Stimulated activated effector memory CD8-positive, alpha-beta T cell treated with anti-CD3 and anti-CD28 coated beads, Interleukin-12 subunit alpha, Interleukin-12 subunit beta, amount 100 ng/mL, for 72 hours (primary cell): ENCODE measurements around the gene MITD1.
A peak's percentile ranks its signal among the peaks of the same experiment; 100 is the strongest.
"Not testable (repeated sequence)": the region's sequence is repeated elsewhere in the genome, so short reads cannot be mapped to it uniquely, and the experiment has no call there.

Experiments used
- ATAC-seq: fragments of 150-1000 bp; cut with Tn5 transposase; 2 replicates; pipeline ENCODE4 v1.10.0; 2021
- DNase-seq, 2 donors: peaks; one replicate each; pipeline ENCODE4 v3.0.0; 2021 to 2022; ENCODE audit warnings: low spot score in 2 of 2
- H3K27ac Mint-ChIP-seq: one replicate; pipeline ENCODE4 v1.8.0; 2022; ENCODE audit warnings: mild to moderate bottlenecking, mixed read lengths
- H3K36me3 Mint-ChIP-seq: one replicate; pipeline ENCODE4 v1.8.0; 2022; ENCODE audit warnings: mild to moderate bottlenecking, mixed read lengths
- H3K4me1 Mint-ChIP-seq: one replicate; pipeline ENCODE4 v1.8.0; 2022; ENCODE audit warnings: mixed read lengths
- H3K4me3 Mint-ChIP-seq: one replicate; pipeline ENCODE4 v1.8.0; 2022; ENCODE audit warnings: mild to moderate bottlenecking, mixed read lengths
- H3K9me3 Mint-ChIP-seq: one replicate; pipeline ENCODE4 v1.8.0; 2022; ENCODE audit warnings: mixed read lengths

MITD1 gene

DNA sequence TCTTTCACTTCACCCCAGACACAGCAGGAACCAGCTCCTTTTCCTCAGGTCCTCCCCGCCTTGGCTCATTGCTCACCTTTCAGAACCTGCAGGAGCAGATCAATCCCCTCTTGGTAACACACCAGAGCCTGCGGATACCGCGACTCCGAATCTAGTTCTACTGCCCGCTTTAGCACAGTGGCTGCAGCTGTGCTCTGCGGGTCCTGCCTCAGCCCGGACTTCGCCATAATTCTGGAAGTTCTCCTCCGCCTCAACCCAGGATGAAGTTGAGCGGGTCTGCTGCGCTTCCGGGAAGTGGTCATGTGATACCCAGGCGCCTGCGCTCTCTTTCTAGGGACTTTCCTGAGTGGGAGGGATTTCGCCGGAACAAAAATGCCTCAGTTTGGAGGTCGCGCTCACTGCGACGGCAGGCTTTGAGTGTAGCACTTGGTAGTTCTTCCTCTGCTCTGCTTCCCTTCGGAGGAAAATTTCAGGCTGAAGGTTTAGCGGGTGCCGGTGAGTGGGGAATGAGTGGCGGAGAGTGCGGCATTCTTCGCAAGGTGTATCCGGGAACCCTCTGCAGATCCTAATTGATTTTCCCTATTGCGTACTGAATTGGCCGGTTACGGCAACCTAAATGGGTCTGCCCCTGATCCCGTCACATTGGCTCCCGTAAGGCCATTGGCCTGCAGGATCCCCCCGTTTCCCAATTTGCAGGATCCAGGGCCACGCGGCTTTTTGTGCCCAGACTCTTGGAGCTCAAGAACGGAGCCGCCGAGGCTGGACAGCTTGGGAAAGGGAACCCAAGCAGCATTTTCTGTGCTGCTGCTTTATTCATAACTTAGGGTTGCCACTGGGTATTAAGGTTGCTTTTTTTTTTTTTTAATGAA, at the start of gene MITD1, which contains the start of gene MRPL30:
Gene MITD1 (minus strand): TSS at position 304 of the 869 bp plus-strand sequence. CDS start 77 bp downstream, at position 227.
Gene MRPL30 (plus strand): TSS at position 430 of the 869 bp plus-strand sequence. CDS start 5,020 bp downstream, outside the sequence.
- peak within 1 kb of the TSS; percentile 91 for H3K4me3 Mint-ChIP-seq
- peak; percentile 97 for ATAC-seq
- H3K9me3 Mint-ChIP-seq: no peaks in the 10 kb centered on the region
- H3K36me3 Mint-ChIP-seq: peaks cover 37% of the 10 kb centered on the region
- DNase-seq: peak; percentile 80 to 97
- peak within 1 kb of the TSS; percentile 96 for H3K27ac Mint-ChIP-seq
- H3K4me1 Mint-ChIP-seq: peaks cover 38% of the 10 kb centered on the region

- H3K9me3 Mint-ChIP-seq: no peaks in the 10 kb centered on the region
- DNase-seq: no peak
- H3K4me1 Mint-ChIP-seq: no peaks in the 10 kb centered on the region
- H3K27ac Mint-ChIP-seq: no peak overlapping the region
- no peaks in the 10 kb centered on the region for H3K36me3 Mint-ChIP-seq
- ATAC-seq: no peak
- no peak overlapping the region for H3K4me3 Mint-ChIP-seq
Measured at GRCh38 chr2:99217929-99218501, 37.2 kb upstream of the MITD1 start.

DNA sequence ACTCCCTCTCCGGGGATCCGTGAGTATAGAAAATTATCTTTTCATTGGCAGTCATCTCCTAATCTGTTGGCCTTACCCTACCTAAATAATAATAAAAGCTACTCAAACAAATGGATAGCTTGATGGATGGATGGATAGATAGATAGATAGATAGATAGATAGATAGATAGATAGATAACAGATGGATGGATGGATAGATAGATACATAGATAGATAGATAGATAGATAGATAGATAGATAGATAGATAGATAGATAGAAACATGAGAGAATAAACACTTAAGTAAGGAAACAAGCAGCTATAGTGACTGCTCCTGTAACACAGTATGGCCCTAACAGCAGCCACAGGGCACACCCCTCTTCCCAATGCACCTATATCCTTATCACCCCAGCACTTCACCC, 35.2 kb upstream of the MITD1 start:
- Mint-ChIP-seq H3K27ac (no peak overlapping the region), H3K36me3 (no peaks in the 10 kb centered on the region), H3K9me3 (no peaks in the 10 kb centered on the region), H3K4me1 (no peaks in the 10 kb centered on the region), H3K4me3 (no peak overlapping the region)
- ATAC-seq (no peak), DNase-seq (no peak)

GRCh38 chr2:99205491-99205890, 24.6 kb upstream of the MITD1 start:
- no peak for ATAC-seq
- Mint-ChIP-seq H3K36me3 (peaks cover 5% of the 10 kb centered on the region), H3K4me1 (no peaks in the 10 kb centered on the region), H3K27ac (no peak overlapping the region), H3K9me3 (peaks cover 7% of the 10 kb centered on the region), H3K4me3 (no peak overlapping the region)
- no peak for DNase-seq

DNA sequence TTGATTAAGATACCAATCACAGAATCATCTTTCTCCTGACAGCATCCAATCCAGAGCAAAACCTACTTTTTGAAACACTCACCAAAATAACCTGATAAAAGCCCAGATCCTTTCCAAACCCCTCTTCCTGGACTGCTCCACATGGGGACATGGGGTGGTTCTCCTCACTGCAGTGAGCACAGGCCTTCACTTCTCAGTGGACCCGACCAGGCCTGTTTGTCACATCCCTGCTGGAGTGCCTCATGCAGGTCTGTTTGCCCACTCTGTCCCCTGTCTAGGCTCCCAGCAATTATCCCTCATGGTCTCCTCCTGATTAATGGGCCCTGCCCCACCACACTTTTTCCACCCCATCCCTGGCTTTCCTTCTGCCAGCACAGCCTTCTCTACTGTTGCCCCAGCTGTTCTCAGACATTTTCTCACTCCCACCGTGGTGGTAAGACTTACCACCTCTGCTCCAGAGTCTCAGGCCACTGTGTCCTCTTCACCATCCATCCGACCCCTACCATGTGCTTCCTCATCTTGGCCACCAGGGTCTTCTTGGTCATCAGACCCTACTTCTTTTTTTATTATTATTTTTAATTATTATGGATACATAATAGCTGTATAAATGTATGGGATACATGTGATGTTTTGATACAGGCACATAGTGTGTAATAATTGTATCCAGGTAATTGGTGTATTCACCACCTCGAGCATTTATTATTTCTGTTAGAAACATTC, 21.3 kb upstream of the MITD1 start:
- Mint-ChIP-seq H3K27ac (peak overlapping the region; percentile 16), H3K4me3 (no peak overlapping the region)
- no peak for ATAC-seq

DNA sequence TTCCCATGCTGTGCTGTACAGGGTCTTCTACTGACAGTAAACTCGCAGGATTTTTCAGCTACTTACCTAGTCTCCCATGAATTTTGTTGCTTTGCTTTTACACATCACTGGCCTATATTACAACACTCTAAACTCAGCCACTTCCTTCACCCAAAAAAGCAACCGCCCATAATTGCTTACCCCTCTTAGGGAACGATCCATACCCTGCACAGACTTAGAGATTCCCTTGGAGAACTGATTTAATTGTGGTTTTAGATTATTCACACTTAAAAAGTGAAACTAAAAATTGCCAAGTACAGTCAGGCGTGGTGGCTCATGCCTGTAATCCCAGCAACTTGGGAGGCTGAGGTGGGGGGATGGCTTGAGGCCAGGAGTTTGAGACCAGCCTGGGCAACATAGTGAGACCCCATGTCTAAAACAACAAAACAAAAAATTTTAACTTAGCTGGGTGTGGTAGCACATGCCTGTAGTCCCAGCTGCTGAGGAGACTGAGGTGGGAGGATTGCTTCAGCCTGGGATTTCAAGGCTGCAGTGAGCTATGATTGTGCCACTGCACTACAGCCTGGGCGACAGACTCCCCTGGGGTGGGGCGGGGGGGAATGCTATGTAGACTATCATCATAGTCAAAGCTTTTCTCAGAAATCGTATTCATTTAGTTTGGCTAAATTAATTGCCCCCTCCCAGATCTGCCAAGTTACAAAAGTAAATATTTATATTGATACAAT, 19.4 kb upstream of the MITD1 start:
- ATAC-seq (no peak), DNase-seq (no peak)
- H3K27ac Mint-ChIP-seq: no peak overlapping the region
- no peaks in the 10 kb centered on the region for H3K4me1 Mint-ChIP-seq
- H3K9me3 Mint-ChIP-seq: peaks cover 2% of the 10 kb centered on the region
- no peak overlapping the region for H3K4me3 Mint-ChIP-seq
- peaks cover 32% of the 10 kb centered on the region for H3K36me3 Mint-ChIP-seq

More for the DNA sequence above, 21.3 kb upstream of the MITD1 start:
- peaks cover 13% of the 10 kb centered on the region for H3K36me3 Mint-ChIP-seq
- peaks cover 7% of the 10 kb centered on the region for H3K9me3 Mint-ChIP-seq
- H3K4me1 Mint-ChIP-seq: no peaks in the 10 kb centered on the region
- DNase-seq: no peak

GRCh38 chr2:99198103-99198841, 17.4 kb upstream of the MITD1 start:
- Mint-ChIP-seq H3K4me1 (no peaks in the 10 kb centered on the region), H3K4me3 (no peak overlapping the region), H3K36me3 (peaks cover 47% of the 10 kb centered on the region), H3K27ac (peak overlapping the region; percentile 37), H3K9me3 (no peaks in the 10 kb centered on the region)
- ATAC-seq (no peak), DNase-seq (no peak)

DNA sequence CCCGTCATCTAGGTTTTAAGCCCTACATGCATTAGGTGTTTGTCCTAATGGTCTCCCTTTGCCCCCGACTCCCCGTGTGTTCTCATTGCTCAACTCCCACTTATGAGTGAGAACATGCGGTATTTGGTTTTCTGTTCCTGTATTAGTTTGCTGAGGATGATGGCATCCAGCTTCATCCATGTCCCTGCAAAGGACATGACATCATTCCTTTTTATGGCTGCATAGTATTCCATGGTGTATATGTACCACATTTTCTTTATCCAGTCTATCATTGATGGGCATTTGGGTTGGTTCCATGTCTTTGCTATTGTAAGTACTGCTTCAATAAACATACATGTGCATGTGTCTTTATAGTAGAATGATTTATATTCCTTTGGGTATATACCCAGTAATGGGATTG, 11.5 kb upstream of the MITD1 start:
- not testable (repeated sequence) for H3K4me1 Mint-ChIP-seq, H3K27ac Mint-ChIP-seq, DNase-seq, H3K9me3 Mint-ChIP-seq, ATAC-seq, H3K4me3 Mint-ChIP-seq
- peaks cover 93% of the 10 kb centered on the region for H3K36me3 Mint-ChIP-seq

GRCh38 chr2:99190548-99190947, 9.7 kb upstream of the MITD1 start:
- no peak overlapping the region for H3K27ac Mint-ChIP-seq

DNA sequence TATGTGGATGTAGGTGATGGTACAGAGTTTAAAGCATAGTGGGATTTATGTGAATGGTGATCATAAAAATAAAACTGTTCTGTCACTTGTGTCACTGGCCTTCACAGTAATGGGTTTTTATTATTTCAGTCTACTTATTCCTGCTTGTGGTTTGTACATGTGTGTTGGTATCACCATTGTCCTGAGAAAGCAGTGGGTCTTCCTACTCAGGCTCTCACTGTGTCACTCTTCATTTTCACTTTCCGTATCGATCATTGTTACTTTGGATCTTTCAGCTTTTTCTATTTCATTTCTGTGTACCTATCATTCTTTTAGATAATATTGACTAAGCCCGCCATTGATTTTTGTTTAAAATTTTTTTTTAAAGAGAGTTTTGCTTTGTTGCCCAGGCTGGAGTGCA, 7.5 kb upstream of the MITD1 start:
- H3K36me3 Mint-ChIP-seq: peaks cover 68% of the 10 kb centered on the region
- no peaks in the 10 kb centered on the region for H3K4me1 Mint-ChIP-seq
- H3K9me3 Mint-ChIP-seq: no peaks in the 10 kb centered on the region
- DNase-seq: no peak
- peak overlapping the region; percentile 10 for H3K27ac Mint-ChIP-seq
- ATAC-seq: no peak
- no peak overlapping the region for H3K4me3 Mint-ChIP-seq

More at GRCh38 chr2:99190548-99190947, 9.7 kb upstream of the MITD1 start:
- H3K4me1 Mint-ChIP-seq: no peaks in the 10 kb centered on the region
- ATAC-seq (no peak), DNase-seq (no peak)
- no peak overlapping the region for H3K4me3 Mint-ChIP-seq
- H3K9me3 Mint-ChIP-seq: no peaks in the 10 kb centered on the region
- H3K36me3 Mint-ChIP-seq: peaks cover 86% of the 10 kb centered on the region

GRCh38 chr2:99187011-99187410, 6.2 kb upstream of the MITD1 start:
- no peak overlapping the region for H3K27ac Mint-ChIP-seq
- ATAC-seq (no peak), DNase-seq (no peak)
- H3K9me3 Mint-ChIP-seq: no peaks in the 10 kb centered on the region
- H3K4me1 Mint-ChIP-seq: peaks cover 7% of the 10 kb centered on the region
- H3K4me3 Mint-ChIP-seq: no peak overlapping the region
- peaks cover 56% of the 10 kb centered on the region for H3K36me3 Mint-ChIP-seq

- no peaks in the 10 kb centered on the region for H3K9me3 Mint-ChIP-seq
- no peak overlapping the region for H3K27ac Mint-ChIP-seq
- peaks cover 14% of the 10 kb centered on the region for H3K4me1 Mint-ChIP-seq
- H3K4me3 Mint-ChIP-seq: no peak overlapping the region
- ATAC-seq (no peak), DNase-seq (no peak)
- peaks cover 45% of the 10 kb centered on the region for H3K36me3 Mint-ChIP-seq
Measured at GRCh38 chr2:99184811-99185210, 4.0 kb upstream of the MITD1 start.

GRCh38 chr2:99183025-99183424, 2.2 kb upstream of the MITD1 start:
- DNase-seq (no peak), ATAC-seq (no peak)
- Mint-ChIP-seq H3K9me3 (no peaks in the 10 kb centered on the region), H3K36me3 (peaks cover 36% of the 10 kb centered on the region), H3K4me3 (no peak overlapping the region), H3K4me1 (peaks cover 29% of the 10 kb centered on the region), H3K27ac (no peak overlapping the region)

GRCh38 chr2:99181624-99182000, 754 bp upstream of the MITD1 start:
- Mint-ChIP-seq H3K4me1 (peaks cover 38% of the 10 kb centered on the region), H3K36me3 (peaks cover 36% of the 10 kb centered on the region), H3K27ac (peak overlapping the region; percentile 96), H3K9me3 (no peaks in the 10 kb centered on the region), H3K4me3 (peak overlapping the region; percentile 91)
- DNase-seq (no peak), ATAC-seq (no peak)
